ENCODE results near the gene DENND5B.

Gene DENND5B

GRCh38 chr12:31491841-31492598, 98.9 kb downstream of the DENND5B start:
- H3K9me3 ChIP-seq (ENCODE audit: control insufficient read depth, insufficient read depth, low read depth, low read length) = no peaks in the 10 kb centered on the region
- 0 out of 2 replicates have a peak overlapping the region, but pooled peaks have one; percentile 13 for H3K27ac ChIP-seq (ENCODE audit: extremely low read depth, low read depth, low read length)
- ChIA-PET CTCF (interaction anchor here (0.6 to 1.9 kb wide), 3 partner anchors 30 to 89 kb away, joined by 3 to 6 read pairs (median 3); no protein-coding TSS in a partner anchor), POLR2A (interaction anchor here (0.8 to 1.3 kb wide), 3 partner anchors 26 to 99 kb away, joined by 3 to 7 read pairs (median 3); partner anchors contain the start of gene DENND5B)
- peaks cover 27% of the 10 kb centered on the region for H3K4me1 ChIP-seq (ENCODE audit: control insufficient read depth, insufficient read depth, low read length)
- H3K4me3 ChIP-seq (ENCODE audit: low read depth, low read length) = no peak overlapping the region
- H3K36me3 ChIP-seq (ENCODE audit: control insufficient read depth in 2 of 2, insufficient read depth in 1 of 2, low read length in 2 of 2) = no peaks in the 10 kb centered on the region
- no peak for TF ChIP-seq ZNF645 (tag by site-specific recombination; IDR thresholded peaks at IDR 0.05)
- no peak for TF ChIP-seq ZNF341 (tag by site-specific recombination; IDR thresholded peaks at IDR 0.05; ENCODE audit: low read depth)
- TF ChIP-seq ZNF558 (tag by site-specific recombination; IDR thresholded peaks at IDR 0.05) = no peak
- TF ChIP-seq ZNF791 (tag by site-specific recombination; IDR thresholded peaks at IDR 0.05) = no peak
- TF ChIP-seq OVOL3 (tag by site-specific recombination; IDR thresholded peaks at IDR 0.05) = peak; percentile 54; the same call in 1 of the 2 replicates
- TF ChIP-seq, protein P1, sequence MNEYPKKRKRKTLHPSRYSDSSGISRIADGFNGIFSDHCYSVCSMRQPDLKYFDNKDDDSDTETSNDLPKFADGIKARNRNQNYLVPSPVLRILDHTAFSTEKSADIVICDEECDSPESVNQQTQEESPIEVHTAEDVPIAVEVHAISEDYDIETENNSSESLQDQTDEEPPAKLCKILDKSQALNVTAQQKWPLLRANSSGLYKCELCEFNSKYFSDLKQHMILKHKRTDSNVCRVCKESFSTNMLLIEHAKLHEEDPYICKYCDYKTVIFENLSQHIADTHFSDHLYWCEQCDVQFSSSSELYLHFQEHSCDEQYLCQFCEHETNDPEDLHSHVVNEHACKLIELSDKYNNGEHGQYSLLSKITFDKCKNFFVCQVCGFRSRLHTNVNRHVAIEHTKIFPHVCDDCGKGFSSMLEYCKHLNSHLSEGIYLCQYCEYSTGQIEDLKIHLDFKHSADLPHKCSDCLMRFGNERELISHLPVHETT (tag by site-specific recombination; IDR thresholded peaks at IDR 0.05) = no peak
- TF ChIP-seq ZNF792 (tag by site-specific recombination; IDR thresholded peaks at IDR 0.05) = no peak
- no peak for TF ChIP-seq ZNF211 (tag by site-specific recombination; IDR thresholded peaks at IDR 0.05; ENCODE audit: low read depth)
- no peak for TF ChIP-seq ZNF37A (tag by site-specific recombination; IDR thresholded peaks at IDR 0.05)
- no peak for TF ChIP-seq ZNF701 (tag by site-specific recombination; IDR thresholded peaks at IDR 0.05)
- no peak for TF ChIP-seq ZNF121 (tag by site-specific recombination; IDR thresholded peaks at IDR 0.05)
- TF ChIP-seq ZNF112 (tag by site-specific recombination; IDR thresholded peaks at IDR 0.05) = no peak
- TF ChIP-seq ZBTB20 (tag by site-specific recombination; IDR thresholded peaks at IDR 0.05) = no peak
- no peak for TF ChIP-seq ZSCAN4 (tag by site-specific recombination; IDR thresholded peaks at IDR 0.05)
- TF ChIP-seq TRIM28 (IDR thresholded peaks at IDR 0.05; ENCODE audit: borderline replicate concordance, low read length) = no peak; the same call in 1 of the 2 replicates
- TF ChIP-seq ZNF670 (tag by site-specific recombination; IDR thresholded peaks at IDR 0.05; ENCODE audit: low read depth) = no peak
- TF ChIP-seq SCRT1 (tag by site-specific recombination; IDR thresholded peaks at IDR 0.05; ENCODE audit: borderline replicate concordance) = no peak
- no peak for TF ChIP-seq ZNF785 (tag by site-specific recombination; IDR thresholded peaks at IDR 0.05)
- TF ChIP-seq ZNF426 (tag by site-specific recombination; IDR thresholded peaks at IDR 0.05) = no peak
- TF ChIP-seq ZNF391 (tag by site-specific recombination; IDR thresholded peaks at IDR 0.05; ENCODE audit: borderline replicate concordance, low read depth) = no peak
- TF ChIP-seq ZNF133 (tag by site-specific recombination; IDR thresholded peaks at IDR 0.05) = no peak
- no peak for TF ChIP-seq ZFHX2 (tag by site-specific recombination; conservative IDR thresholded peaks at IDR 0.05)
- TF ChIP-seq ZNF335 (tag by site-specific recombination; conservative IDR thresholded peaks at IDR 0.05) = no peak
- 0 out of 2 replicates have a peak, but pooled peaks have one; percentile 29 for TF ChIP-seq ZEB2 (tag by site-specific recombination; IDR thresholded peaks at IDR 0.05)
- no peak for TF ChIP-seq ZSCAN5A (tag by site-specific recombination; IDR thresholded peaks at IDR 0.05)
- TF ChIP-seq, protein P2, sequence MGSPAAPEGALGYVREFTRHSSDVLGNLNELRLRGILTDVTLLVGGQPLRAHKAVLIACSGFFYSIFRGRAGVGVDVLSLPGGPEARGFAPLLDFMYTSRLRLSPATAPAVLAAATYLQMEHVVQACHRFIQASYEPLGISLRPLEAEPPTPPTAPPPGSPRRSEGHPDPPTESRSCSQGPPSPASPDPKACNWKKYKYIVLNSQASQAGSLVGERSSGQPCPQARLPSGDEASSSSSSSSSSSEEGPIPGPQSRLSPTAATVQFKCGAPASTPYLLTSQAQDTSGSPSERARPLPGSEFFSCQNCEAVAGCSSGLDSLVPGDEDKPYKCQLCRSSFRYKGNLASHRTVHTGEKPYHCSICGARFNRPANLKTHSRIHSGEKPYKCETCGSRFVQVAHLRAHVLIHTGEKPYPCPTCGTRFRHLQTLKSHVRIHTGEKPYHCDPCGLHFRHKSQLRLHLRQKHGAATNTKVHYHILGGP (tag by site-specific recombination; IDR thresholded peaks at IDR 0.05) = peak; percentile 98
- no peak for TF ChIP-seq ZNF311 (tag by site-specific recombination; IDR thresholded peaks at IDR 0.05; ENCODE audit: borderline replicate concordance)
- no peak for TF ChIP-seq KLF1 (tag by site-specific recombination; IDR thresholded peaks at IDR 0.05)
- no peak for TF ChIP-seq ZNF138 (tag by site-specific recombination; IDR thresholded peaks at IDR 0.05; ENCODE audit: borderline replicate concordance)
- TF ChIP-seq, protein P3, sequence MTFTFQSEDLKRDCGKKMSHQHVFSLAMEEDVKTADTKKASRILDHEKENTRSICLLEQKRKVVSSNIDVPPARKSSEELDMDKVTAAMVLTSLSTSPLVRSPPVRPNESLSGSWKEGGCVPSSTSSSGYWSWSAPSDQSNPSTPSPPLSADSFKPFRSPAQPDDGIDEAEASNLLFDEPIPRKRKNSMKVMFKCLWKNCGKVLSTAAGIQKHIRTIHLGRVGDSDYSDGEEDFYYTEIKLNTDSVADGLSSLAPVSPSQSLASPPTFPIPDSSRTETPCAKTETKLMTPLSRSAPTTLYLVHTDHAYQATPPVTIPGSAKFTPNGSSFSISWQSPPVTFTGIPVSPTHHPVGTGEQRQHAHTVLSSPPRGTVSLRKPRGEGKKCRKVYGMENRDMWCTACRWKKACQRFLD (tag by site-specific recombination; IDR thresholded peaks at IDR 0.05) = no peak

Measured in HEK293 (cell line).